GM23338 (cell line): ENCODE results near the gene PODN. TPM values are rescaled to one million over a fixed set of nuclear protein-coding genes. Genes with fewer than 3 reads are reported as not detected.

ENCODE experiments used
- ATAC-seq: fragments of 200-7000 bp; cut with Tn5 transposase; 3 replicates; pipeline ENCODE4 v1.9.1; 2020
- DNase-seq: peaks from one replicate; pipeline ENCODE4 v3.0.0-alpha.2; 2015; ENCODE audit warnings: low spot score
- H2AFZ ChIP-seq: fragments of 200-600 bp; sonication (generic); 2 replicates; pipeline ENCODE4 v1.8.0; 2016; ENCODE audit warnings: antibody characterized with exemption, mild to moderate bottlenecking, moderate library complexity
- H3F3A ChIP-seq: fragments of 200-600 bp; sonication (generic); replicated peaks from 2 replicates; pipeline ENCODE4 v1.8.0; 2017; ENCODE audit warnings: antibody characterized with exemption, mixed run types, low read depth
- H3K27ac ChIP-seq: fragments of 200-600 bp; sonication (generic); 2 replicates; pipeline ENCODE4 v1.6.1; 2016; ENCODE audit warnings: low read depth
- H3K27me3 ChIP-seq: fragments of 200-600 bp; sonication (generic); 2 replicates; pipeline ENCODE4 v1.8.0; 2016; ENCODE audit warnings: mild to moderate bottlenecking, mixed run types, moderate library complexity; ENCODE audit not compliant: insufficient read depth
- H3K36me3 ChIP-seq: fragments of 200-600 bp; sonication (generic); 2 replicates; pipeline ENCODE4 v1.8.0; 2016; ENCODE audit warnings: mild to moderate bottlenecking; ENCODE audit not compliant: insufficient read depth
- H3K4me1 ChIP-seq: fragments of 200-600 bp; sonication (generic); 2 replicates; pipeline ENCODE4 v1.8.0; 2016; ENCODE audit warnings: mild to moderate bottlenecking, moderate library complexity; ENCODE audit not compliant: insufficient read depth
- H3K4me2 ChIP-seq: fragments of 200-600 bp; sonication (generic); 2 replicates; pipeline ENCODE4 v1.7.1; 2017; ENCODE audit warnings: mixed run types
- H3K4me3 ChIP-seq: fragments of 200-600 bp; sonication (generic); 2 replicates; pipeline ENCODE4 v1.6.1; 2016; ENCODE audit warnings: mixed run types
- H3K79me2 ChIP-seq: fragments of 200-600 bp; sonication (generic); replicated peaks from 2 replicates; pipeline ENCODE4 v1.8.0; 2017; ENCODE audit warnings: mild to moderate bottlenecking; ENCODE audit not compliant: insufficient read depth
- H3K9me2 ChIP-seq: fragments of 200-600 bp; sonication (generic); 2 replicates; pipeline ENCODE4 v1.8.0; 2017; ENCODE audit not compliant: insufficient read depth
- H4K20me1 ChIP-seq: fragments of 200-600 bp; sonication (generic); replicated peaks from 2 replicates; pipeline ENCODE4 v1.8.0; 2017; ENCODE audit warnings: mild to moderate bottlenecking; ENCODE audit not compliant: insufficient read depth
- H3K27ac Mint-ChIP-seq: 2 replicates; pipeline ENCODE4 v1.8.0; 2020; ENCODE audit warnings: inconsistent platforms, mild to moderate bottlenecking, moderate library complexity, mixed read lengths
- H3K27me3 Mint-ChIP-seq: 3 replicates; pipeline ENCODE4 v1.8.0; 2022; ENCODE audit warnings: low read depth, mild to moderate bottlenecking, moderate library complexity, mixed read lengths, inconsistent platforms; ENCODE audit not compliant: insufficient read depth, poor library complexity
- H3K36me3 Mint-ChIP-seq: 3 replicates; pipeline ENCODE4 v1.8.0; 2021; ENCODE audit warnings: low read depth, mild to moderate bottlenecking, inconsistent platforms, moderate library complexity, mixed read lengths
- H3K4me1 Mint-ChIP-seq: 3 replicates; pipeline ENCODE4 v1.8.0; 2020; ENCODE audit warnings: mild to moderate bottlenecking, inconsistent platforms, mixed read lengths
- H3K4me3 Mint-ChIP-seq: 3 replicates; pipeline ENCODE4 v1.8.0; 2021; ENCODE audit warnings: moderate library complexity, mild to moderate bottlenecking, inconsistent platforms, mixed read lengths
- H3K9me3 Mint-ChIP-seq: 3 replicates; pipeline ENCODE4 v1.8.0; 2020; ENCODE audit warnings: moderate library complexity, mild to moderate bottlenecking, inconsistent platforms, mixed read lengths
- CREB1 ChIP-seq: fragments of 250-450 bp; sonication (Bioruptor Pico); IDR thresholded peaks from 2 replicates; pipeline ENCODE4 v1.5.0; 2020; ENCODE audit warnings: low read depth, mild to moderate bottlenecking, moderate library complexity
- CTCF ChIP-seq, 2 experiments: fragments of 200-600 bp in 1 of 2; sonication (generic) in 1 of 2; conservative IDR thresholded peaks; 2 replicates each; pipeline versions ENCODE4 v1.5.1 to v1.6.1; 2016 to 2017; ENCODE audit warnings: antibody characterized with exemption in 2 of 2, low read depth in 2 of 2, mild to moderate bottlenecking in 2 of 2, moderate library complexity in 1 of 2
- ETS1 ChIP-seq: IDR thresholded peaks from 2 replicates; pipeline ENCODE4 v1.6.1; 2016; ENCODE audit warnings: antibody characterized with exemption
- EZH2phosphoT487 ChIP-seq: fragments of 200-600 bp; sonication (generic); IDR thresholded peaks from one replicate; pipeline ENCODE4 v1.8.1; 2018; ENCODE audit warnings: antibody characterized with exemption; ENCODE audit not compliant: unreplicated experiment
- JUNB ChIP-seq: IDR thresholded peaks from one replicate; pipeline ENCODE4 v1.6.1; 2016; ENCODE audit warnings: antibody characterized with exemption; ENCODE audit not compliant: unreplicated experiment
- NANOG ChIP-seq: IDR thresholded peaks from 2 replicates; pipeline ENCODE4 v1.6.1; 2016; ENCODE audit warnings: antibody characterized with exemption, borderline replicate concordance
- POLR2AphosphoS5 ChIP-seq: IDR thresholded peaks from 2 replicates; pipeline ENCODE4 v1.6.1; 2016; ENCODE audit warnings: antibody characterized with exemption, low read depth
- REST ChIP-seq: IDR thresholded peaks from one replicate; pipeline ENCODE4 v1.6.1; 2018; ENCODE audit warnings: antibody characterized with exemption; ENCODE audit not compliant: unreplicated experiment
- STAT1 ChIP-seq: IDR thresholded peaks from one replicate; pipeline ENCODE4 v1.6.1; 2016; ENCODE audit warnings: antibody characterized with exemption; ENCODE audit not compliant: unreplicated experiment
- ZNF331 ChIP-seq: fragments of 250-450 bp; sonication (Bioruptor Pico); IDR thresholded peaks from 2 replicates; pipeline ENCODE4 v1.5.0; 2020; ENCODE audit warnings: low read depth, mild to moderate bottlenecking, moderate library complexity
- ZNF462 ChIP-seq: fragments of 250-450 bp; sonication (Bioruptor Pico); IDR thresholded peaks from 2 replicates; pipeline ENCODE4 v1.5.0; 2020; ENCODE audit warnings: mild to moderate bottlenecking, moderate library complexity
- polyA plus RNA-seq: library from polyadenylated mRNA; unstranded; fragments of >200 nt; fragmentation: Nextera tagmentation; extraction: Ambion mirVana; gene quantifications from 2 replicates; pipeline ENCODE4 v1.2.1, GENCODE V29; 2016
- total RNA-seq: library from RNA; depleted of rRNA; stranded (reverse); fragments of >200 nt; shearing (Covaris generic); gene quantifications from 2 replicates; pipeline ENCODE4 v1.2.3, GENCODE V29; 2014

The PODN gene
- total and polyA plus RNA-seq, 2 experiments from 2014 or later, result 0.16 to 0.24 TPM

GRCh38 chr1:53050310-53050709 lies 11.7 kb upstream of the PODN start:
- no peak overlapping the region for H3K4me2 ChIP-seq
- no peaks in the 10 kb centered on the region for H3F3A ChIP-seq
- peak overlapping the region; percentile 6; the same call in 1 of the 2 replicates for H3K27ac ChIP-seq
- no peaks in the 10 kb centered on the region for H3K36me3 ChIP-seq
- TF ChIP-seq POLR2AphosphoS5 (no peak), CTCF (conservative IDR thresholded peaks at IDR 0.05; ENCODE audit: low read depth in 2 of 2) (no peak), JUNB (no peak), CREB1 (CRISPR knock-in tag) (no peak), REST (no peak), NANOG (no peak), ZNF462 (CRISPR knock-in tag) (no peak), EZH2phosphoT487 (no peak), ETS1 (no peak), STAT1 (no peak), ZNF331 (CRISPR knock-in tag) (no peak)
- H3K9me2 ChIP-seq, result no peaks in the 10 kb centered on the region
- H3K79me2 ChIP-seq, result no peaks in the 10 kb centered on the region
- DNase-seq, result no peak
- peaks cover 27% of the 10 kb centered on the region for H3K4me1 ChIP-seq
- no peak overlapping the region for H2AFZ ChIP-seq
- H3K4me3 Mint-ChIP-seq, result no peak overlapping the region
- no peak for ATAC-seq
- H3K27me3 ChIP-seq, result no peaks in the 10 kb centered on the region
- H4K20me1 ChIP-seq, result no peaks in the 10 kb centered on the region
- no peak overlapping the region for H3K27ac Mint-ChIP-seq
- no peaks in the 10 kb centered on the region for H3K27me3 Mint-ChIP-seq
- H3K4me3 ChIP-seq, result no peak overlapping the region
- H3K9me3 Mint-ChIP-seq, result no peaks in the 10 kb centered on the region
- no peaks in the 10 kb centered on the region for H3K36me3 Mint-ChIP-seq
- peaks cover 37% of the 10 kb centered on the region; the same call in 2 of the 3 replicates for H3K4me1 Mint-ChIP-seq
